RPMI8226 (cell line): ENCODE results near the gene CAMTA1.
"Not testable (repeated sequence)": the region's sequence is repeated elsewhere in the genome, so short reads cannot be mapped to it uniquely, and the experiment has no call there.

ENCODE experiments used
- DNase-seq: peaks from one replicate; pipeline ENCODE4 v3.0.0-alpha.2; 2015

The CAMTA1 gene

GRCh38 chr1:7330726-7331125, 545.5 kb downstream of the CAMTA1 start:
- DNase-seq = not testable (repeated sequence)

DNA sequence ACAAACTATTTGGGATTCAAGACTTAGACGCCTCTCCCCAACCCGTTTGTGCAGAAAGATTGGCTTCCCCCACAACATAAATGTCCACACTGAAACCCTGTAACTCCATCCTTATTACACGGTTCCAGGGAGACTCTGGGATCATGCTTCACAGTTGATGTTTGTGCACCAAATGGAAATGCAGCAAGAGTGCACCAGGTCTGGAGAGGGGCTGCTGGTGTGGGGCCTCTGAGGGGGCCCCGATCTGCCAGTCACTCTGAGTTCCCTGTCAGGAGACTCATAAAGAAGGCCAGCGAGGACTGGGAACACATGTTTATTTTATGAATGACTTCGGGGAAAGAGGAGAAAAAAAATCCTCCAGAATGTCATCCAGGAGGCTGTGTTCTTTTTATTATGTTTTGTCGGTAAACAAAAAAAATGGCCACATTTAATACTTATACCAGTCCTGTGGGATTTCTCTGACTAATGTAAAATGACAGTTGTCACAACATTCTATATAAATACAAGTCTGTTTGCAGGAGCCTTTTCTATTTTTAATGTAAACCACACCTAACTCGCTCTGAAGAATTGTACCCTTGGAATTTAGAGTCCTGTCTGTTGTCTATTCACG, 546.8 kb downstream of the CAMTA1 start:
- no peak for DNase-seq

- no peak for DNase-seq
Measured at GRCh38 chr1:7333094-7333493, 547.8 kb downstream of the CAMTA1 start.

GRCh38 chr1:7333620-7334019, 548.4 kb downstream of the CAMTA1 start:
- DNase-seq = no peak

DNA sequence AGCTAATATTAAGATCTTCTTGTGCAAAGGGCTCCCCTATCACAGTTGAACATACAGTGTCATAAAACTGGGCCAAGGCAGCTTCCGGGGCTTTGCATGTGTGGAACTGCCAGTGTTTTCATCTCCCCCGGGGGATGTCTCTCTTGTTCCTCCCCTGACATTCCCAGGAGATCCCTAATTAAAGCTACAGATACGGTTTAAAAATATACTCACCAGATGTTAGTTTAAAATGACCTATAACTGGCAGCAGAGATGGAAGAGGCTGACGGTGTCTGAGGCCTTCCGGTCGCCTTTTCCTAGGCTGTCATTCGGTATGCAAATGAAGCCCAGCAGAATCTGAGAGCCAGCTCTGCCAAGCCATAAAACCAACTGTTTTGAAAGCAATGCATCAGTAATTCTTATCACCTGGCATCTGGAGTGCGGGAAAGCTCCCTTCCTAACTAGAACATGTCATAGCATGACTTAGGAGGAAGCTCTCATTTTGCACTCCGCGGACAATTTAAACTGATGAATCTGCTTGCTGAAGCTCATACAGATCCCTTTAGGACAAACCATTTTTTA, 549.3 kb downstream of the CAMTA1 start:
- DNase-seq = no peak

GRCh38 chr1:7335224-7335879, 550.1 kb downstream of the CAMTA1 start:
- no peak for DNase-seq

GRCh38 chr1:7338439-7338838, 553.2 kb downstream of the CAMTA1 start:
- no peak for DNase-seq

- no peak for DNase-seq
Measured at GRCh38 chr1:7339014-7339413, 553.8 kb downstream of the CAMTA1 start.

DNA sequence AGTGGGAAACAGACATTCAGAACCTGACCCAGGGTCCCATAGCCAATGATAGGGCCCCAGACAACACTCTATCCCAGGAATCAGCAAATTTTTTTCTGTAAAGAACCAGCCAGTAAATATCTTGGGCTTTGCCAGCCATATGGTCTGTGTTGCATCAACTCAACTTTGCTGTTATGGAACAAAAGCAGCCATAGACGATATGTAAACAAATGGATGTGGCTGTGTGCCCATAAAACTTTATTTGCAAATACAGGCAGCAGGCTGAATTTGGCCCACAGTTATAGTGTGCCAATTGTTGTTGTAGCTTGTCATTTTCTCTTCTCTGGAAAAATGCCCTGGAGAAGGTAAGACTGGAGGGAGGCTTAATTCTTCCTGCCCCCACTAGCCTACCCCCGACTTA, 554.7 kb downstream of the CAMTA1 start:
- DNase-seq = no peak

DNA sequence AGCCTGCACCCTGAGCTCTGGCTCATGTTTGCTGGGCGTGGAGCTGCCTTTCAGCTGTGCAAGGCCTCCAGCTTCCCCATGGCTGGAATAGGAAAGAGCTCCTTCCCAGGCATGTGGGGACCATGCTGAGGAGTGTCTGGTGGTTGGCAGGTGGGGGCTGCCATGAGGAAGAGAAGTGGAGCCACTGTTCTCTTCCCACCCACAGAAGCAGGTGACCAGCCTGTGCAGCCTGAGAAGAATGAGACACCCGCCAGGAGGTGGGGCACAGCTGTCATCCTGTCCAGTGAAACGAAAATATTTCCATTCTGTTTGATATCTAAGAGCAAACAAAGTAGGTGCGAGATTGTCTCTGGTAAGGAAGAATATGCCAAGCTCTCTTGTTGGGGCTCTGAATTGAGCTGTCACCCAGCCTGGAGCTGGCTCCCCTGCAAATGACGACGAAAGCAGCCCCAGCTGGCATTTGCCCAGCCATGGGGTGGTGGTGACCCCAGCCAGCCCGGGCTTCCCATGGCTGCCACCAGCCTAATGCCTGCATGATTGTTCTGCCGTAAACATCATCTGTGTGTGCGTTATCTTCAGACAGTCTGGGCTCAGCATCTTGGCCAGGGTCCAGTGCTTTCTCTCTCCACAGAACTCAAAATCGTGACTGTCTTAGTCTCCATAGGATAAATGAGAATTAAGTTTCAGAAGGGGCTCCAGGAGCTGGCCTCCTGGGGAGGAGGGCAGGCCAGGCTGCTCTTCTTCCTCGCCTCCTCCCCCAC, 556.1 kb downstream of the CAMTA1 start:
- DNase-seq = no peak

- DNase-seq = no peak
Measured at GRCh38 chr1:7343882-7344281, 558.6 kb downstream of the CAMTA1 start.

DNA sequence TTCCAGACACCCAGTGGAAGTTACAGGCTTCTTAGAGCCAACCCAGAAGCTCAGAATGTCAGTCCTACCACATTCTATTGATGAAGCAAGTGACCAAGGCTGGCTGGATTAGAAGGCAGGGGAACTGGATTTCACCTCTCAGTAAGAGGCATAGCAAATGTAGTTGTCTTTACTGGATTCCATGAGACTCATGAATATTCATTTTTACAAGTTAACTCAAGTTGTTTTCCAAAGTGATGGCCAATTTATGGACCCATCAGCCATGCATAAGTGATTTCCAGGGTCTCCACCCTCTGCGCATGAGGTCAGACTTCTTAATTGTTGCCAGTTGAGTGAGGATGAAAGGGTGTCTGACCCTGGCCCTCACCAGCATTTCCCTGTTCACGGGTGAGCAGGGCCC, 559.0 kb downstream of the CAMTA1 start:
- DNase-seq = no peak

DNA sequence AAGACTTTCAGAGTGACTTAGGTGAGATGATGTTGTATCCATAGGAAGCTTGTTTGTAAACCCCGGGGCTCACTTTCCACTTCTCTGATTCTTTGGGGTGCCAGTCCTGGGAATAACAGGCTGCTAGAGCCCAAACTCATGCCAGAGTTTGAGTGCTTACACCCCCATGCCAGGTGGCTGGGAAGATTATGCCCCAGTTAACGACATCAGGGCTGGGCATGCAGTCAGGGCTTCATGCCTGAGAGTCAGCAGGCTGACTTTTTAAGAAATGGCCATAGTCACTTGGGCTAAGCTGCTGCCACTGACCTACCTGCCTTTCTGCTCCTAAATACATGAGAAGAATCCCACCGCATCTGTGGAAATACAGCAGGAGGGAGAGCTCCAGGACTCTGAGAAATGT, 560.3 kb downstream of the CAMTA1 start:
- DNase-seq = no peak

GRCh38 chr1:7346070-7346596, 560.9 kb downstream of the CAMTA1 start:
- DNase-seq = no peak

GRCh38 chr1:7346600-7347570, 561.6 kb downstream of the CAMTA1 start:
- DNase-seq = no peak

GRCh38 chr1:7348073-7348472, 562.8 kb downstream of the CAMTA1 start:
- no peak for DNase-seq

DNA sequence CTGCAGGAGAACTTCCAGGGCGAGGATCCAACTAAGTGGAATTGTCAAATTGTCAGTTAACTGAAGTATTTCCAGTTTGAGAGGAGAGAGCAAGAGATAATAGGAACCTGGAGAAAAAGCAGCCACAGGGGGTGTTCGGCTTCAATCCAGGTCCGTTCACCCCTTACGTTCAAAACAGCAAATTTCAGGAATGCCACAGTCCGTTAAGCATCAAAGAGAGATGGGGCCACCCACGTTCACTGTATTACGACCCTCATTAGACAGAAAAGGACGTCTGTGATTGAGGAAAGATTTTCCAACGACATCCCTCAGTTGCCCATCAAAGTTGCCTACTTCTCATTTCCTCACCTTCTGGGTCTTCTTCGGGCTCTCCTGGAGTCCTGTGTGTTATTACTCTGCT, 563.3 kb downstream of the CAMTA1 start:
- no peak for DNase-seq

DNA sequence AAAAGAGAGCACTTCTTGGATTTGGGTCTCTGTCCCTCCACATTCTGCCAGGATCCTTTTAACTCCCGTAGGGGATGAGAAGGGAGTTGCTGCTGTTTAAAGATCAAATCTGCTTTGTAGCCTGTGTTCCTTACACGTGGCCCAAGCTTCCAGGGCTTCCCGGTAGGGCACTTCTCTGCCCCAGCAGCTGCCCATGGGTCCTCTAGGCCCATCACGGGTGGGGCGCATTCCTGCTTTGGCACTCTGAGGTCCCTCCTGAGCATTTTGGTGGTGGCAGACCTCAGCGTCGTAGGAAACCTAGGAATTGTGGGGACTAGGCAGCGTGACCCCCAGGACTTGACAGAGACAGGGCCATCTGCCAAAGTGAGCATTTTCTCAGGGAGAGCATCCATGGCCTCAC, 565.5 kb downstream of the CAMTA1 start:
- no peak for DNase-seq

DNA sequence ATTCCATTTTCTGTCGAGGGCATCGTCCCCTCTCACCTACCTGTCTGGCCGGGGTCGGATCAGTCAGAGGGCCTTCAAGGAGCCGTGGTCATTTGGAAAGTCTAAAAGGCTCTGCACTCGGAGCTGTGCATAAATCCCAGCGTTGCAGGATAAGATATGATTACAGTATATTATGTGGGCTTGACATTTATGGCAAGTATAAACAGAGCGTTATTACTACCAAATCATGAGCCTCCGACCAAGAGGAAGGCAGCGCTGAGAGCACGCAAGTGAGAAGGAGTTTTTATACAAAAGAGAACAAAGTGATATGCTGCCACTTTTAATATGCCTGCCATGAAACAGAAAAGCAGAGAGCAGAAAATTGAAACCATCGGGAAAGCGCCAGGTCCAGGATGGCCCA, 566.4 kb downstream of the CAMTA1 start:
- DNase-seq = no peak

DNA sequence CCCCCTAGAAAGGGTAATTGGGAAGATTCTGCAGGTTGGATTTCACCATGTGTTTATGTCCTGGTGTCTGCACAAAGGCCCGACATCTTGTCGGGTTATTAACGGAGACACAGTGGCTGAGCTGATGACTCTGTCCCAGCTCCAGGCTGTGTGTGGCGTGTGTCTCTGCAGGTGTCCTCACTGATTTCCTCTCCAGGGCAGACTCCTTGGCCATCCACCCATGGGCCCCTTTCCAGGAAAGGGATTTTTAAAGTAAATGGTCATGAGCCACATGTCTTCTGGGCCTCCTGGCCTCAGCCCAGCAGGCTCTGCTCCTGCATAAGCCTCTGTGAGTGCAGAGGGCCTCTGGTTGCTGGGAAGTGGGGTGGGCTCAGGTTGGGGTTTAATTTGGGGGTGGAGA, 567.1 kb downstream of the CAMTA1 start:
- no peak for DNase-seq

GRCh38 chr1:7352974-7353373, 567.7 kb downstream of the CAMTA1 start:
- no peak for DNase-seq

DNA sequence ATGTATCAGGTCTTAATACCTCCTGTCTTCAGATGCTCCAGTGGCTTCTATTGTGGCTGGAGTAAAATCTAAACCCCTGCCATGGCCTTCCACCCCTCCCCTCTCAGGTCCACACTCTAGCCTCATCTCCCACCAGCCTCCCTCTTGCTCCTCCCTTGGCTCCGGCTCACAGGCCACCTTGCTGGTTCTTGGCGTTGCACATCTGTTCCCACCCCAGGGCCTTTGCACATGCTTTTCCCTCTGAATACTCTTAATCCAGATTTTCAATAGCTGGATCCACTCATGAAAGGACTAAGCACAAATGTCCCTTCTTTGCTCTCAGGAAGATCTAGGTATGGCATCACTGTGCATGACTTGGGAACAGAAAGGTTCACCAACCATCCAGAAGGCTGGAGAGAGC, 570.4 kb downstream of the CAMTA1 start:
- DNase-seq = no peak

DNA sequence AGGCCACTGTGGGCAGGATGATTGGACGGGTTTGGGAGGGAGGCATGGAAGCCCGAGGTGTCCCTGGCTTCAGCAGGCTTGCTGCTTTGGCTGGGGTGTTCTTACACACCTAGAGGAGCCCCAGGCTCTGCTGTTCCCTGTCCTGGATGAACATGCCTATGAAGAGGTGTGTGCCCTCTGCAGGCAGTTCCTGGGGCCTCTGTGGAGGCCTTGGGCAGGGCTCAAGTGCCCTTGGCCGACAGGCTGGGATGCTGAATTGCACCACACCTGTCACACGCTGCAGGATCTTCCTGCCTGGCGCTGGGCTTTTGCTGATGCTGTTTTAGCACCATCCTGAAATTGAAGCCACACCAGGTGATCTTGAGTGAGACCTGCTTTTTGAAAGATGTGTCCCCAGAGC, 570.8 kb downstream of the CAMTA1 start:
- peak; percentile 25 for DNase-seq
